Karpas-422 (cell line): Measurements from ENCODE around the gene CSRP3. TPM values are rescaled to one million over a fixed set of nuclear protein-coding genes. Genes with fewer than 3 reads are reported as not detected.
"Not testable (repeated sequence)": the region's sequence is repeated elsewhere in the genome, so short reads cannot be mapped to it uniquely, and the experiment has no call there.

Experiments
- DNase-seq: peaks from one replicate; pipeline ENCODE4 v3.0.0-alpha.2; 2015
- H2AFZ ChIP-seq: fragments of 200-600 bp; sonication (generic); 2 replicates; pipeline ENCODE4 v1.6.1; 2014; ENCODE audit warnings: antibody characterized with exemption, low read length, mixed read lengths
- H3K27ac ChIP-seq: fragments of 200-600 bp; sonication (generic); 2 replicates; pipeline ENCODE4 v1.5.1; 2014; ENCODE audit warnings: mild to moderate bottlenecking, low read length, moderate library complexity
- H3K27me3 ChIP-seq: fragments of 200-600 bp; sonication (generic); 2 replicates; pipeline ENCODE4 v1.6.1; 2014; ENCODE audit warnings: low read length, mixed read lengths
- H3K36me3 ChIP-seq: fragments of 200-600 bp; sonication (generic); 2 replicates; pipeline ENCODE4 v1.6.1; 2014; ENCODE audit warnings: low read length, mixed read lengths; ENCODE audit not compliant: insufficient read depth
- H3K4me1 ChIP-seq: fragments of 200-600 bp; sonication (generic); 2 replicates; pipeline ENCODE4 v1.6.1; 2014; ENCODE audit warnings: mild to moderate bottlenecking, low read length, mixed read lengths
- H3K4me2 ChIP-seq: fragments of 200-600 bp; sonication (generic); 2 replicates; pipeline ENCODE4 v1.6.1; 2014; ENCODE audit warnings: low read length, low read depth, mild to moderate bottlenecking; ENCODE audit not compliant: poor library complexity, severe bottlenecking
- H3K4me3 ChIP-seq: fragments of 200-600 bp; sonication (generic); 2 replicates; pipeline ENCODE4 v1.5.1; 2014; ENCODE audit warnings: mild to moderate bottlenecking, antibody characterized with exemption, low read length, mixed read lengths
- H3K79me2 ChIP-seq: fragments of 200-600 bp; sonication (generic); 2 replicates; pipeline ENCODE4 v1.6.1; 2014; ENCODE audit warnings: mild to moderate bottlenecking, low read length, mixed read lengths
- H3K9ac ChIP-seq: fragments of 200-600 bp; sonication (generic); 2 replicates; pipeline ENCODE4 v1.6.0; 2014; ENCODE audit warnings: low read length
- H3K9me2 ChIP-seq: fragments of 200-600 bp; sonication (generic), shearing (Covaris generic); replicated peaks from 2 replicates; pipeline ENCODE4 v1.6.0; 2014; ENCODE audit warnings: mild to moderate bottlenecking, low read length, moderate library complexity; ENCODE audit not compliant: insufficient read depth
- H3K9me3 ChIP-seq: fragments of 300-700, 200-600 bp; sonication (generic); 2 replicates; pipeline ENCODE4 v1.6.1; 2014; ENCODE audit warnings: low read length, mixed read lengths
- H4K20me1 ChIP-seq: fragments of 200-600 bp; sonication (generic); 2 replicates; pipeline ENCODE4 v1.6.1; 2014; ENCODE audit warnings: mild to moderate bottlenecking, antibody characterized with exemption, low read length, low read depth; ENCODE audit not compliant: insufficient read depth
- total RNA-seq: library from RNA; depleted of rRNA; stranded (reverse); fragments of >200 nt; shearing (Covaris generic); gene quantifications from 2 replicates; pipeline ENCODE4 v1.2.3, GENCODE V29; 2014; ENCODE audit warnings: low replicate concordance; rRNA removed

Gene CSRP3
- total RNA-seq, 1 experiment from 2014 or later: not detected

DNA sequence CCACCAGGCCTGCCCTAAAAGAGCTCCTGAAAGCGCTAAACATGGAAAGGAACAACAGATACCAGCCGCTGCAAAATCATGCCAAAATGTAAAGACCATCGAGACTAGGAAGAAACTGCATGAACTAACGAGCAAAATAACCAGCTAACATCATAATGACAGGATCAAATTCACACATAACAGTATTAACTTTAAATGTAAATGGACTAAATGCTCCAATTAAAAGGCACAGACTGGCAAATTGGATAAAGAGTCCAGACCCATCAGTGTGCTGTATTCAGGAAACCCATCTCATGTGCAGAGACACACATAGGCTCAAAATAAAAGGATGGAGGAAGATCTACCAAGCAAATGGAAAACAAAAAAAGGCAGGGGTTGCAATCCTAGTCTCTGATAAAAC lies 64.9 kb downstream of the CSRP3 start:
- not testable (repeated sequence) for H3K4me1 ChIP-seq, H3K9me3 ChIP-seq, H2AFZ ChIP-seq, H3K9ac ChIP-seq, H4K20me1 ChIP-seq, DNase-seq, H3K4me2 ChIP-seq, H3K27me3 ChIP-seq, H3K27ac ChIP-seq, H3K9me2 ChIP-seq, H3K4me3 ChIP-seq
- peaks cover 25% of the 10 kb centered on the region for H3K79me2 ChIP-seq
- H3K36me3 ChIP-seq: peaks cover 22% of the 10 kb centered on the region

GRCh38 chr11:19134004-19134403 lies 67.8 kb downstream of the CSRP3 start:
- Histone ChIP-seq H3K9me2 (no peaks in the 10 kb centered on the region), H3K27ac (no peak overlapping the region), H3K4me3 (no peak overlapping the region), H3K36me3 (peaks cover 36% of the 10 kb centered on the region), H3K79me2 (peaks cover 50% of the 10 kb centered on the region), H3K9me3 (peaks cover 3% of the 10 kb centered on the region; the same call in 1 of the 2 replicates), H3K27me3 (no peaks in the 10 kb centered on the region), H3K9ac (no peak overlapping the region), H2AFZ (no peak overlapping the region), H3K4me1 (no peaks in the 10 kb centered on the region), H4K20me1 (no peaks in the 10 kb centered on the region), H3K4me2 (no peak overlapping the region)
- DNase-seq: no peak

Other genes with a start within 250 kb of the CSRP3 start
- not detected in 2 replicates for gene MRGPRX2, start 141.3 kb downstream of the CSRP3 start, total RNA-seq
- 27.5 and 64.7 TPM in 2 replicates for gene ZDHHC13, start 84.8 kb downstream of the CSRP3 start, total RNA-seq
- 4.1 and 8.4 TPM in 2 replicates for gene E2F8, start 39.0 kb upstream of the CSRP3 start, total RNA-seq